WTC11 (cell line): Measurements from ENCODE around the gene MBOAT1. TPM values are rescaled to one million over a fixed set of nuclear protein-coding genes. Genes with fewer than 3 reads are reported as not detected.

ENCODE experiments used
- ATAC-seq: fragments of 200-7000 bp; cut with Tn5 transposase; 2 replicates; pipeline ENCODE4 v1.10.0; 2021; ENCODE audit warnings: mild to moderate bottlenecking, moderate library complexity
- CTCF ChIA-PET: fragments of 300-600 bp; sonication (Branson Sonifier 250); formaldehyde crosslinking; loops from one replicate; lab custom pipeline; 2021; ENCODE audit warnings: antibody characterized with exemption; lab: Charles Lee
- POLR2A ChIA-PET: fragments of 350-600 bp; sonication (Branson Sonifier 250); formaldehyde crosslinking; loops from one replicate; lab custom pipeline; 2021; ENCODE audit warnings: antibody characterized with exemption; lab: Charles Lee
- DNase-seq: peaks from one replicate; pipeline ENCODE4 v3.0.0; 2021; ENCODE audit warnings: low spot score
- H3K27ac Mint-ChIP-seq: 2 replicates; pipeline ENCODE4 v1.8.0; 2021; ENCODE audit warnings: mixed read lengths
- H3K27me3 Mint-ChIP-seq: 2 replicates; pipeline ENCODE4 v1.8.0; 2021; ENCODE audit warnings: low read depth, mild to moderate bottlenecking, moderate library complexity, mixed read lengths
- H3K36me3 Mint-ChIP-seq: 2 replicates; pipeline ENCODE4 v1.8.0; 2021; ENCODE audit warnings: mixed read lengths
- H3K4me1 Mint-ChIP-seq: 2 replicates; pipeline ENCODE4 v1.8.0; 2022; ENCODE audit warnings: mixed read lengths
- H3K4me3 Mint-ChIP-seq: 2 replicates; pipeline ENCODE4 v1.8.0; 2021; ENCODE audit warnings: mild to moderate bottlenecking, moderate library complexity, mixed read lengths
- H3K9me3 Mint-ChIP-seq: 2 replicates; pipeline ENCODE4 v1.8.0; 2021; ENCODE audit warnings: mixed read lengths
- FOXJ3 ChIP-seq: sonication (generic); formaldehyde crosslinking; IDR thresholded peaks from 2 replicates; pipeline ENCODE4 v1.9.0; 2021; ENCODE audit warnings: missing genetic modification reagents, mild to moderate bottlenecking, borderline replicate concordance
- FOXP1 ChIP-seq: sonication (generic); formaldehyde crosslinking; IDR thresholded peaks from 2 replicates; pipeline ENCODE4 v1.8.0; 2022; ENCODE audit warnings: missing genetic modification reagents, mild to moderate bottlenecking, moderate library complexity, borderline replicate concordance
- GRHL2 ChIP-seq: fragments of 250-450 bp; sonication (Bioruptor Pico); IDR thresholded peaks from 2 replicates; pipeline ENCODE4 v1.8.0; 2022; ENCODE audit warnings: mild to moderate bottlenecking, moderate library complexity; ENCODE audit not compliant: insufficient replicate concordance, severe bottlenecking
- MYBL2 ChIP-seq: sonication (generic); formaldehyde crosslinking; IDR thresholded peaks from 2 replicates; pipeline ENCODE4 v1.8.1; 2023; ENCODE audit warnings: mild to moderate bottlenecking, moderate library complexity, missing genetic modification reagents
- NFYB ChIP-seq: sonication (generic); formaldehyde crosslinking; conservative IDR thresholded peaks from 2 replicates; pipeline ENCODE4 v1.8.0; 2022; ENCODE audit warnings: low read depth, missing genetic modification reagents
- TCF7 ChIP-seq: sonication (generic); formaldehyde crosslinking; IDR thresholded peaks from 2 replicates; pipeline ENCODE4 v1.8.0; 2022; ENCODE audit warnings: mild to moderate bottlenecking, low read depth, missing genetic modification reagents, moderate library complexity
- TEAD1 ChIP-seq: sonication (generic); formaldehyde crosslinking; IDR thresholded peaks from 2 replicates; pipeline ENCODE4 v1.8.0; 2022; ENCODE audit warnings: mild to moderate bottlenecking, missing genetic modification reagents
- ZNF219 ChIP-seq: sonication (generic); formaldehyde crosslinking; IDR thresholded peaks from 2 replicates; pipeline ENCODE4 v1.8.0; 2023; ENCODE audit warnings: missing genetic modification reagents, mild to moderate bottlenecking, borderline replicate concordance
- ZNF232 ChIP-seq: sonication (generic); formaldehyde crosslinking; IDR thresholded peaks from 2 replicates; pipeline ENCODE4 v1.8.0; 2022; ENCODE audit warnings: mild to moderate bottlenecking, missing genetic modification reagents
- ZNF396 ChIP-seq: fragments of 250-450 bp; sonication (Bioruptor Pico); IDR thresholded peaks from 2 replicates; pipeline ENCODE4 v1.8.0; 2021; ENCODE audit warnings: mild to moderate bottlenecking, moderate library complexity, borderline replicate concordance
- total RNA-seq: library from RNA; stranded (reverse); gene quantifications from 3 replicates; pipeline ENCODE4 v1.2.3, GENCODE V29; 2021
- TF ChIP-seq, protein P1 (sequence below): sonication (generic); formaldehyde crosslinking; IDR thresholded peaks from 2 replicates; pipeline ENCODE4 v1.8.0; 2022; ENCODE audit warnings: mild to moderate bottlenecking, missing genetic modification reagents
- TF ChIP-seq, protein P2 (sequence below): fragments of 250-450 bp; sonication (Bioruptor Pico); IDR thresholded peaks from 2 replicates; pipeline ENCODE4 v2.1.2; 2022; ENCODE audit warnings: mild to moderate bottlenecking, moderate library complexity
- TF ChIP-seq, protein P3 (sequence below): sonication (generic); formaldehyde crosslinking; IDR thresholded peaks from 2 replicates; pipeline ENCODE4 v1.8.1; 2022; ENCODE audit warnings: mild to moderate bottlenecking, missing genetic modification reagents, moderate library complexity, borderline replicate concordance
- TF ChIP-seq, protein P4 (sequence below): fragments of 250-450 bp; sonication (Bioruptor Pico); IDR thresholded peaks from 2 replicates; pipeline ENCODE4 v1.8.0; 2021; ENCODE audit warnings: mild to moderate bottlenecking
- TF ChIP-seq, protein P5 (sequence below): sonication (generic); formaldehyde crosslinking; IDR thresholded peaks from 2 replicates; pipeline ENCODE4 v1.8.0; 2022; ENCODE audit warnings: mild to moderate bottlenecking, missing genetic modification reagents
- TF ChIP-seq, protein P6 (sequence below): sonication (generic); formaldehyde crosslinking; IDR thresholded peaks from 2 replicates; pipeline ENCODE4 v1.8.1; 2023; ENCODE audit warnings: mild to moderate bottlenecking, missing genetic modification reagents, moderate library complexity
- TF ChIP-seq, protein P7 (sequence below): fragments of 250-450 bp; sonication (Bioruptor Pico); IDR thresholded peaks from 2 replicates; pipeline ENCODE4 v1.9.0; 2021; ENCODE audit warnings: mild to moderate bottlenecking
- TF ChIP-seq, protein P8 (sequence below): sonication (generic); formaldehyde crosslinking; conservative IDR thresholded peaks from 2 replicates; pipeline ENCODE4 v1.8.1; 2023; ENCODE audit warnings: mild to moderate bottlenecking, low read depth, missing genetic modification reagents, moderate library complexity
- TF ChIP-seq, protein P9 (sequence below): sonication (generic); formaldehyde crosslinking; IDR thresholded peaks from 2 replicates; pipeline ENCODE4 v1.8.1; 2022; ENCODE audit warnings: mild to moderate bottlenecking, moderate library complexity, missing genetic modification reagents

The MBOAT1 gene
- total RNA-seq, 1 experiment from 2014 or later = 22.9 TPM

DNA sequence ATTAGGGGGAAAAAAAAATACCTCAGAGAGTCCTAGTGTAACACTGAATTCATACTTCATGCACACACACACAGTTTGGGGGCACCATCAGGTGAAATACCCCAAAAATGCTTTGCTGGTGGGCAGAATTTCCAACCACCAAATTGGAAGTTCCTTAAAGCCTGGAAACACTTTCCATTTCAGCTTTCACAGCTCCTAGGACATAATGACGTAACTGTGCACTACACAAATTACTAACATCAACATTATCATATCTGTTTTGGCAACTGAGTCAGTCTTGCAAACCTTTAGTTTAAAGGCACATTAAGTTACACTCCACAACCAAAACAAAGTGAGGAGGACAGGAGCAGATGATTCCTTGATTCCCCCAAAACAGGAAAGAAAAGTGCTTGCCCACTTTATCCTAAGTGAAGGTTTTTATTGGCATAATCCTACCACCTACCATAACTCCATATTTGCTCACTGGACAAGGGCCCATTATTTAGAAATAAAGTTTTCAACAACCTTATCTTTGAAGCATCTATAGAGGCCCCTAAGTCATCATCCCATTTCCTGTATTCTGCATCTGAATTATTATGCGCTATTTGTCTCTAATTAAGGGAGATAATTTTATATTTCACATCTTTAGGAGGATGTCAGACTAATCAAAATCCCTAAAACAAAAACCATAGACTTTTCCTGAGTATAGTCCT is 3.4 kb downstream of the MBOAT1 start:
- ATAC-seq (no peak), DNase-seq (no peak)
- CTCF ChIA-PET = no interaction called here
- Mint-ChIP-seq H3K36me3 (no peaks in the 10 kb centered on the region), H3K27me3 (no peaks in the 10 kb centered on the region; the same call in 1 of the 2 replicates), H3K9me3 (no peaks in the 10 kb centered on the region), H3K27ac (no peak overlapping the region), H3K4me1 (peaks cover 61% of the 10 kb centered on the region), H3K4me3 (no peak overlapping the region)
- POLR2A ChIA-PET = no interaction called here
- TF ChIP-seq, protein P1, sequence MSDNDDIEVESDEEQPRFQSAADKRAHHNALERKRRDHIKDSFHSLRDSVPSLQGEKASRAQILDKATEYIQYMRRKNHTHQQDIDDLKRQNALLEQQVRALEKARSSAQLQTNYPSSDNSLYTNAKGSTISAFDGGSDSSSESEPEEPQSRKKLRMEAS (CRISPR knock-in tag) = no peak

DNA sequence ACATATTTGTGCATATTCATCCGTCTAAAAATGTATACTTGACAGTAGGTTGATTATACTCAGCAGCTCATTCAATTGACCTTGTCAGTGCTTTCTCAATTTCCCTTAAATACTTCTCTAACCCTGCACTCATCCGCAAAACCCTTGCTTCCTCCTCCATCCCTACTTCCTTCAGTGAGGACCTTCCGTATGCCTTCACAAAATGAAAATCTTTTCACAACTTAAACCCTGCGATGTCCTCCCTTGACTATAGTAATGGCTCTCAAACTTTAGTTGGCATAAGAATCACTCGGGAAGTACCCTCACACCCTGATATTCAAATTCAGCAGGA is 5.2 kb downstream of the MBOAT1 start:
- H3K36me3 Mint-ChIP-seq = no peaks in the 10 kb centered on the region
- POLR2A ChIA-PET = no interaction called here
- CTCF ChIA-PET = no interaction called here
- no peak for ATAC-seq
- H3K27ac Mint-ChIP-seq = 0 out of 2 replicates have a peak overlapping the region, but pooled peaks have one; percentile 2
- no peak overlapping the region for H3K4me3 Mint-ChIP-seq
- H3K27me3 Mint-ChIP-seq = no peaks in the 10 kb centered on the region; the same call in 1 of the 2 replicates
- DNase-seq = no peak
- no peaks in the 10 kb centered on the region for H3K9me3 Mint-ChIP-seq
- H3K4me1 Mint-ChIP-seq = peaks cover 59% of the 10 kb centered on the region
- TF ChIP-seq, protein P2, sequence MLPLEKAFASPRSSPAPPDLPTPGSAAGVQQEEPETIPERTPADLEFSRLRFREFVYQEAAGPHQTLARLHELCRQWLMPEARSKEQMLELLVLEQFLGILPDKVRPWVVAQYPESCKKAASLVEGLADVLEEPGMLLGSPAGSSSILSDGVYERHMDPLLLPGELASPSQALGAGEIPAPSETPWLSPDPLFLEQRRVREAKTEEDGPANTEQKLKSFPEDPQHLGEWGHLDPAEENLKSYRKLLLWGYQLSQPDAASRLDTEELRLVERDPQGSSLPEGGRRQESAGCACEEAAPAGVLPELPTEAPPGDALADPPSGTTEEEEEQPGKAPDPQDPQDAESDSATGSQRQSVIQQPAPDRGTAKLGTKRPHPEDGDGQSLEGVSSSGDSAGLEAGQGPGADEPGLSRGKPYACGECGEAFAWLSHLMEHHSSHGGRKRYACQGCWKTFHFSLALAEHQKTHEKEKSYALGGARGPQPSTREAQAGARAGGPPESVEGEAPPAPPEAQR (CRISPR knock-in tag) = no peak
- TF ChIP-seq FOXP1 (CRISPR knock-in tag) = no peak
- no peak for TF ChIP-seq GRHL2 (CRISPR knock-in tag)
- no peak for TF ChIP-seq NFYB (CRISPR knock-in tag)
- no peak for TF ChIP-seq MYBL2
- TF ChIP-seq, protein P3, sequence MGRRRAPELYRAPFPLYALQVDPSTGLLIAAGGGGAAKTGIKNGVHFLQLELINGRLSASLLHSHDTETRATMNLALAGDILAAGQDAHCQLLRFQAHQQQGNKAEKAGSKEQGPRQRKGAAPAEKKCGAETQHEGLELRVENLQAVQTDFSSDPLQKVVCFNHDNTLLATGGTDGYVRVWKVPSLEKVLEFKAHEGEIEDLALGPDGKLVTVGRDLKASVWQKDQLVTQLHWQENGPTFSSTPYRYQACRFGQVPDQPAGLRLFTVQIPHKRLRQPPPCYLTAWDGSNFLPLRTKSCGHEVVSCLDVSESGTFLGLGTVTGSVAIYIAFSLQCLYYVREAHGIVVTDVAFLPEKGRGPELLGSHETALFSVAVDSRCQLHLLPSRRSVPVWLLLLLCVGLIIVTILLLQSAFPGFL = no peak
- TF ChIP-seq ZNF219 (CRISPR knock-in tag) = no peak
- TF ChIP-seq, protein P4, sequence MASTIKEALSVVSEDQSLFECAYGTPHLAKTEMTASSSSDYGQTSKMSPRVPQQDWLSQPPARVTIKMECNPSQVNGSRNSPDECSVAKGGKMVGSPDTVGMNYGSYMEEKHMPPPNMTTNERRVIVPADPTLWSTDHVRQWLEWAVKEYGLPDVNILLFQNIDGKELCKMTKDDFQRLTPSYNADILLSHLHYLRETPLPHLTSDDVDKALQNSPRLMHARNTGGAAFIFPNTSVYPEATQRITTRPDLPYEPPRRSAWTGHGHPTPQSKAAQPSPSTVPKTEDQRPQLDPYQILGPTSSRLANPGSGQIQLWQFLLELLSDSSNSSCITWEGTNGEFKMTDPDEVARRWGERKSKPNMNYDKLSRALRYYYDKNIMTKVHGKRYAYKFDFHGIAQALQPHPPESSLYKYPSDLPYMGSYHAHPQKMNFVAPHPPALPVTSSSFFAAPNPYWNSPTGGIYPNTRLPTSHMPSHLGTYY (CRISPR knock-in tag) = no peak
- TF ChIP-seq, protein P1 (CRISPR knock-in tag) = no peak
- TF ChIP-seq FOXJ3 (CRISPR knock-in tag) = no peak
- TF ChIP-seq, protein P5, sequence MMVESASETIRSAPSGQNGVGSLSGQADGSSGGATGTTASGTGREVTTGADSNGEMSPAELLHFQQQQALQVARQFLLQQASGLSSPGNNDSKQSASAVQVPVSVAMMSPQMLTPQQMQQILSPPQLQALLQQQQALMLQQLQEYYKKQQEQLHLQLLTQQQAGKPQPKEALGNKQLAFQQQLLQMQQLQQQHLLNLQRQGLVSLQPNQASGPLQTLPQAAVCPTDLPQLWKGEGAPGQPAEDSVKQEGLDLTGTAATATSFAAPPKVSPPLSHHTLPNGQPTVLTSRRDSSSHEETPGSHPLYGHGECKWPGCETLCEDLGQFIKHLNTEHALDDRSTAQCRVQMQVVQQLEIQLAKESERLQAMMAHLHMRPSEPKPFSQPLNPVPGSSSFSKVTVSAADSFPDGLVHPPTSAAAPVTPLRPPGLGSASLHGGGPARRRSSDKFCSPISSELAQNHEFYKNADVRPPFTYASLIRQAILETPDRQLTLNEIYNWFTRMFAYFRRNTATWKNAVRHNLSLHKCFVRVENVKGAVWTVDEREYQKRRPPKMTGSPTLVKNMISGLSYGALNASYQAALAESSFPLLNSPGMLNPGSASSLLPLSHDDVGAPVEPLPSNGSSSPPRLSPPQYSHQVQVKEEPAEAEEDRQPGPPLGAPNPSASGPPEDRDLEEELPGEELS = no peak
- TF ChIP-seq, protein P6, sequence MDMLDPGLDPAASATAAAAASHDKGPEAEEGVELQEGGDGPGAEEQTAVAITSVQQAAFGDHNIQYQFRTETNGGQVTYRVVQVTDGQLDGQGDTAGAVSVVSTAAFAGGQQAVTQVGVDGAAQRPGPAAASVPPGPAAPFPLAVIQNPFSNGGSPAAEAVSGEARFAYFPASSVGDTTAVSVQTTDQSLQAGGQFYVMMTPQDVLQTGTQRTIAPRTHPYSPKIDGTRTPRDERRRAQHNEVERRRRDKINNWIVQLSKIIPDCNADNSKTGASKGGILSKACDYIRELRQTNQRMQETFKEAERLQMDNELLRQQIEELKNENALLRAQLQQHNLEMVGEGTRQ (CRISPR knock-in tag) = no peak
- no peak for TF ChIP-seq ZNF232 (CRISPR knock-in tag)
- TF ChIP-seq TCF7 (CRISPR knock-in tag) = no peak
- no peak for TF ChIP-seq ZNF396 (CRISPR knock-in tag)
- TF ChIP-seq, protein P7, sequence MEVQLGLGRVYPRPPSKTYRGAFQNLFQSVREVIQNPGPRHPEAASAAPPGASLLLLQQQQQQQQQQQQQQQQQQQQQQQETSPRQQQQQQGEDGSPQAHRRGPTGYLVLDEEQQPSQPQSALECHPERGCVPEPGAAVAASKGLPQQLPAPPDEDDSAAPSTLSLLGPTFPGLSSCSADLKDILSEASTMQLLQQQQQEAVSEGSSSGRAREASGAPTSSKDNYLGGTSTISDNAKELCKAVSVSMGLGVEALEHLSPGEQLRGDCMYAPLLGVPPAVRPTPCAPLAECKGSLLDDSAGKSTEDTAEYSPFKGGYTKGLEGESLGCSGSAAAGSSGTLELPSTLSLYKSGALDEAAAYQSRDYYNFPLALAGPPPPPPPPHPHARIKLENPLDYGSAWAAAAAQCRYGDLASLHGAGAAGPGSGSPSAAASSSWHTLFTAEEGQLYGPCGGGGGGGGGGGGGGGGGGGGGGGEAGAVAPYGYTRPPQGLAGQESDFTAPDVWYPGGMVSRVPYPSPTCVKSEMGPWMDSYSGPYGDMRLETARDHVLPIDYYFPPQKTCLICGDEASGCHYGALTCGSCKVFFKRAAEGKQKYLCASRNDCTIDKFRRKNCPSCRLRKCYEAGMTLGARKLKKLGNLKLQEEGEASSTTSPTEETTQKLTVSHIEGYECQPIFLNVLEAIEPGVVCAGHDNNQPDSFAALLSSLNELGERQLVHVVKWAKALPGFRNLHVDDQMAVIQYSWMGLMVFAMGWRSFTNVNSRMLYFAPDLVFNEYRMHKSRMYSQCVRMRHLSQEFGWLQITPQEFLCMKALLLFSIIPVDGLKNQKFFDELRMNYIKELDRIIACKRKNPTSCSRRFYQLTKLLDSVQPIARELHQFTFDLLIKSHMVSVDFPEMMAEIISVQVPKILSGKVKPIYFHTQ (CRISPR knock-in tag) = no peak
- TF ChIP-seq, protein P8, sequence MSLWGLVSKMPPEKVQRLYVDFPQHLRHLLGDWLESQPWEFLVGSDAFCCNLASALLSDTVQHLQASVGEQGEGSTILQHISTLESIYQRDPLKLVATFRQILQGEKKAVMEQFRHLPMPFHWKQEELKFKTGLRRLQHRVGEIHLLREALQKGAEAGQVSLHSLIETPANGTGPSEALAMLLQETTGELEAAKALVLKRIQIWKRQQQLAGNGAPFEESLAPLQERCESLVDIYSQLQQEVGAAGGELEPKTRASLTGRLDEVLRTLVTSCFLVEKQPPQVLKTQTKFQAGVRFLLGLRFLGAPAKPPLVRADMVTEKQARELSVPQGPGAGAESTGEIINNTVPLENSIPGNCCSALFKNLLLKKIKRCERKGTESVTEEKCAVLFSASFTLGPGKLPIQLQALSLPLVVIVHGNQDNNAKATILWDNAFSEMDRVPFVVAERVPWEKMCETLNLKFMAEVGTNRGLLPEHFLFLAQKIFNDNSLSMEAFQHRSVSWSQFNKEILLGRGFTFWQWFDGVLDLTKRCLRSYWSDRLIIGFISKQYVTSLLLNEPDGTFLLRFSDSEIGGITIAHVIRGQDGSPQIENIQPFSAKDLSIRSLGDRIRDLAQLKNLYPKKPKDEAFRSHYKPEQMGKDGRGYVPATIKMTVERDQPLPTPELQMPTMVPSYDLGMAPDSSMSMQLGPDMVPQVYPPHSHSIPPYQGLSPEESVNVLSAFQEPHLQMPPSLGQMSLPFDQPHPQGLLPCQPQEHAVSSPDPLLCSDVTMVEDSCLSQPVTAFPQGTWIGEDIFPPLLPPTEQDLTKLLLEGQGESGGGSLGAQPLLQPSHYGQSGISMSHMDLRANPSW (CRISPR knock-in tag) = no peak
- TF ChIP-seq, protein P9, sequence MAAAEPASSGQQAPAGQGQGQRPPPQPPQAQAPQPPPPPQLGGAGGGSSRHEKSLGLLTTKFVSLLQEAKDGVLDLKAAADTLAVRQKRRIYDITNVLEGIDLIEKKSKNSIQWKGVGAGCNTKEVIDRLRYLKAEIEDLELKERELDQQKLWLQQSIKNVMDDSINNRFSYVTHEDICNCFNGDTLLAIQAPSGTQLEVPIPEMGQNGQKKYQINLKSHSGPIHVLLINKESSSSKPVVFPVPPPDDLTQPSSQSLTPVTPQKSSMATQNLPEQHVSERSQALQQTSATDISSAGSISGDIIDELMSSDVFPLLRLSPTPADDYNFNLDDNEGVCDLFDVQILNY (CRISPR knock-in tag) = no peak
- TF ChIP-seq TEAD1 = no peak
